Stimulated activated CD8-positive, alpha-beta memory T cell treated with anti-CD3 and anti-CD28 coated beads, Interleukin-7, amount 100 ng/mL, for 24 hours (primary cell): Measurements from ENCODE around the gene PLXNB3.
"Not testable (repeated sequence)": the region's sequence is repeated elsewhere in the genome, so short reads cannot be mapped to it uniquely, and the experiment has no call there.

Experiments
- DNase-seq: peaks from one replicate; pipeline ENCODE4 v3.0.0-alpha.2; 2020; ENCODE audit warnings: low read depth

PLXNB3 gene

DNA sequence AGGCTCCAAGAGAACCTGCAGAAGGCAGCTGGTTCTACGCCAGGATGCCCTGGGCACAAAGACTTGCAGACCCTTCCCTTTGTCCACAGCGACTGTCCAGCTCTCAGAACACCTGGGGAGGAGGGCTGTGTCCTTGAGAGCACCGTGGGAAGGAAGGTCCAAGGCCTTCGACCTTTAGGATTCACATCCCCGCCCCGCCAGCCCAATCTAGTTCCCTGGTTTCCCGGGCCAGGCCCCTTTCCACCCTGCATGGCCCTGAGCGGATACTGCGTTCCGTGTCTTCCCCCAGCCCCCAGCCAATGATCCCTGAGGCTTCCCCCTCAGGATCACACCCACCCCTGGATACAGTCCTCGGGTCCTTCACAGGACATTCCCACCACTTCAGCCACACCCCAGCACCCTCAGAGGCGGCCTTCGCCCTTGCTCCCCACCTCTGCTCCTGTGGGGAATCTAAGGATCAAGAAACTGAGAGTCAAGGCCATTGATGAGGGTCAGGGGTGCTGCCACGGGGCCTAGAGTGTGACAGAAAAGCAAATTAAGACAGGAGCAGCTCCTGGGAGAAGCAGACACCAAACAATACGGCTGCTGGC, 30.3 kb upstream of the PLXNB3 start:
- DNase-seq, result no peak

DNA sequence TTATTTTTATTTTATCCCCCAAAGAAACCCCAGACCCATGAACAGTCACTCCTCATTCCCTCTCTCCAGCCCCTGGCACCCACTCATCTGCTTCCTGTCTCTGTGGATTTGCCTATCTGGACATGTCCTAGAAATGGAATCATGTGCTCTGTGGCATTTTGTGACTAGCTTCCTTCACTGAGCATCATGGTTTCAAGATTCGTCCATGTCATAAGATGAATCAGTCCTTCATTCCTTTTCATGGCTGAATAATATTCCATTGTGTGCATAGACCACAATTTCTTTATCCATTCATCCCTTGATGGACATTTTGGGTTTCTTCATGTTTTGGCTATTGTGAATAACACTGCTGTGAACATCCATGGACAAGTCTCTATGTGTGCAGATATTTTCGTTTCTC, 29.2 kb upstream of the PLXNB3 start:
- no peak for DNase-seq

DNA sequence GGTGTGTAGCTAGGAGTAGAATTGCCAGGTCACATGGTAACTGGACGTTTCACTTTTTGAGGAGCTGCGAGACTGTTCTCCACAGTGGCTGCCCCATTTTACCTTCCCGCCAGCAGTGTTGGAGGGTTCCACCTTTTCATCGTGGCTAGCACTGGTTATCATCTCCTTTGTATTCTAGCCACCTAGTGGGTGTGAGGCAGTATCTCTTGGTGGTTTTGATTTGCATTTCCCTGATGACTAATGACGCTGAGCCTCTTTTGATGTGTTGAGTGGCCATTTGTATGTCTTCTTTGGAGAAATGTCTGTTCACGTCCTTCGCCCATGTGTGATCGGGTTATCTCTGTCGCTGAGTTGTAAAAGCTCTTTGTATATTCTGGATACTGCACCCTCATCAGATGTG, 28.8 kb upstream of the PLXNB3 start:
- no peak for DNase-seq

DNA sequence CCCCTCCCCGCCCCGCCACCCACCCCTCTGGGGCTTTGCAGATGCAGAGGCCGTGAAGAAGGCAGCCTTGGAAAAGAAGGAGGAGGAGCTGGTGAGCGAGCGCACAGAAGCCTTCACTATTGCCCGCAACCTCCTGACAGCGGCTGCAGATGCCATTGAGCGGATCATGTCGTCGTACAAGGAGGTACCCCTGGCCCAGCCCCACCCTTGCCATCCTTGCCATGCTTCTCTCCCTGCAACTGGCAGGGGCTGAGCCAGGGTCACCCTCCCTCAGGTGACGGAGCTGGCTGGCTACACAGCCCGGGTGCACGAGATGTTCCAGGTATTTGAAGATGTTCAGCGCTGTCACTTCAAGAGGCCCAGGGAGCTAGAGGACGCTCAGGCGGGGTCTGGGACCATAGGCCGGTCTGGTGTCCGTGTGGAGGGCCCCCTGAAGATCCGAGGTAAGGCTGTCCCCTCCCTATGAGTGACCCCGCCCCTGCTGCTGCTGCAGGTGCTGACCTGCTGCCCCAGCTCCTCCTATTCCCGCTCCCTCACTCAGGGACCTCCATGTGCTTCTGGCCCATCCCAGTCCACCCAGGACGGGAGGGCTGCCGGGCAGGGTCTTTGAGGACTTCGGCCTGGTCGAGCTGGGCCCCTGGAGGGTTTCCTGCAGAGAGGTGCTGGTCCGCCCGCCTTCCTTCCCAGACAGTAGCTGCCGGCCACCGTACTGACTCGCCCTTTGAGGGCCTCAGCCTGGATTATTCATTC, 27.8 kb upstream of the PLXNB3 start:
- DNase-seq, result no peak

DNA sequence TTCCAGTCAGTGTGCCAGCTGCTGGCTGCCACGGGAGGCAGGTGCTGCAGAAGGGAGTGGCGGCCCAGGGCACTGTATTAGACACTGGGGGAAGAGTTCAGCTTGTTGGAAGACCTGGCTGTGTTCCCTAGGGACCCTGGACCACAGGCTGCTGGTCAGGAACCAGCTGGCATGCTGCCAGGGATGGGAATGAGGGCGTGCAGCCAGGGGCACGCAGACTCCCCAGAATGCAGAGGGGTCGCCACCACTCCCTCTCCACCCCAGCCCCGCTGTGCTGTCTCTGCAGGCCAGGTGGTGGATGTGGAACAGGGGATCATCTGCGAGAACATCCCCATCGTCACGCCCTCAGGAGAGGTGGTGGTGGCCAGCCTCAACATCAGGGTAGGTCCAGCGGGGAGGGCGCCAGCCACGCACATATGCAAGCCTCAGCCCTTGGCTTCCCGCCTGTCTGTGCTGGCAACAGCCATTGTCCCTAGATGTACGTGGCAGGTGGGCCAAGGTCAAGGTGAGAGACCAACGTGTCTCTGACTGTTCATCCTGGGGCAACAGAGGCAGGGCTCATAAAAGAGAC, 27.1 kb upstream of the PLXNB3 start:
- DNase-seq, result no peak

DNA sequence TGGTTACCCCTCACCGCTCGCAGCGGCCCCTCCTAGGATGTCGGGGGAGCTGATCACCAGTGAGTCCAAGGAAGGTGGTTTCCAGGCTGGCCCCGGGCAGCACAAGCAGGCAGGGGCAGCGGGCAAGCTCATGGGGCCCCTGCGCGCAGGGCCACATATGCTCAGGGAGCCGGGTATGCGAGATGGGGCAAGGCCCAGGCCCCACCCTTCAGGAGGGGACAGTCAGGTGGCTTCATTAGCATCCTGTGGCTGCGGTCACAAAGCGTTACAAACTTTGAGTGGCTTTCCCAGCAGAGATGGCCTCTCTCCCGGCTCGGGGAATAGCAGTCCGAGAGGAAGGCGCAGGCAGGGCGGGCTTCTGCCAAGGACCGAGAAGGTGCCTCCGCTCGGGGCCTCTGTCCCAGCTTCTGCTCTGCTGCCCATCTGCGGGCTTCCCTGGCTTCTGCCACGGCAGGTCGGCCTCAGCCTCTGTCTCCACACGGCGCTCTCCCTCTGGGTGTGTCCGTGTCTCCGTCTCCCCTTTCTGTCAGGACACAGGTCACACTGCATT, 25.9 kb upstream of the PLXNB3 start:
- no peak for DNase-seq

DNA sequence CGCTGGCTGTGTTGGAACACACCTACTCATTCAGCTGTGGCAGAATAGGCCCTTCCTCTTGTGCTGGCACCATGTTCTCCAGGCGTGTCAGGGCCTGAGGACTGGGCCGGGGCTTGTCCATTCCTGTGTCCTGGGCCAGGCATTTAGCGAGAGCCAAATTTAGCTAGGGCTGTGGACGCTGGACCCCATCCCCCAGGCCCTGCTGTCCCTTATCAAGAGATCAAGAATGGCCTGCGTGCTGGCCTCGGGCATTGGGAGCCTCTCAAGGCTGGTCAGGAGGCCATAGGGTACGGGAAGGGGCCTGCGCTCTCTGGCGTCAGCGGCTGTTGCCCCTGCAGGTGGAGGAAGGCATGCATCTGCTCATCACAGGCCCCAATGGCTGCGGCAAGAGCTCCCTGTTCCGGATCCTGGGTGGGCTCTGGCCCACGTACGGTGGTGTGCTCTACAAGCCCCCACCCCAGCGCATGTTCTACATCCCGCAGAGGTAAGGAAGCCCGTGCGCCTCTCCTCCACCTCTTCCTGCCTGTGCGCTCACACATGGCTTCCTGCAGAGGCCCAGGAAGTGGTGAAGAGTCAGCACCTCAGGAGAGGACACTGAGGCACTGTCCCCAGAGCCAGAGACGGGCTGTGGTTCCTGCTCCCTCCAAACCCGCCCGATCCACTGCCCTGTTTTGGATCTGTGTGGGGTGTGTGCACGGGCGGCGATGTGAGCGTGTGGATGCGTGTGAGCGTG, 24.1 kb upstream of the PLXNB3 start:
- DNase-seq, result no peak

DNA sequence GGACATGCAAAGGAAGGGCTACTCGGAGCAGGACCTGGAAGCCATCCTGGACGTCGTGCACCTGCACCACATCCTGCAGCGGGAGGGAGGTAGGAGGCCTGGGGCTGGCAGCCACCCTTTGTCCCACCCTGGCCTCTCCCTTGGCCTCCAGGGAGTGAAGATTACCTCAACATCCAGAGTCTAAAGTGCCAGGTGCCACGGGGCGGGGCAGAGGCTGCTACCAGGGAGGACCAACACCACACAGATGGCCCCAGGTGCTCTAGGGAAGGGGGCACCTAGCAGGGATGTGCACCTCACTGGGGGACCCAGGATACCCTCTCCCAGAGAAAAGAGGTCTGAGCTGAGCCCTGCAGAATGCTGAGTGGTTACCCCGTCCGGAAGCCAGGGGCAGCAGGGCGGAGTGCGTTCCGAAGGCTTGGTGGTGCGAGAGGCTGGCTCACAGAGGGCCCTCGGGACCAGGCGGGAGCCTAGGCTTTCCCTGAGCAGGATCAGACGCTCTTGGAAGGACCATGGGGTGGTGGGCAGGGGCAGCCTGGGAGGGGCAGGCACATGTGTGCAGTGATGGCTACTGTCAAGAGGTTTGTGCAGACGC, 23.3 kb upstream of the PLXNB3 start:
- DNase-seq, result no peak

DNA sequence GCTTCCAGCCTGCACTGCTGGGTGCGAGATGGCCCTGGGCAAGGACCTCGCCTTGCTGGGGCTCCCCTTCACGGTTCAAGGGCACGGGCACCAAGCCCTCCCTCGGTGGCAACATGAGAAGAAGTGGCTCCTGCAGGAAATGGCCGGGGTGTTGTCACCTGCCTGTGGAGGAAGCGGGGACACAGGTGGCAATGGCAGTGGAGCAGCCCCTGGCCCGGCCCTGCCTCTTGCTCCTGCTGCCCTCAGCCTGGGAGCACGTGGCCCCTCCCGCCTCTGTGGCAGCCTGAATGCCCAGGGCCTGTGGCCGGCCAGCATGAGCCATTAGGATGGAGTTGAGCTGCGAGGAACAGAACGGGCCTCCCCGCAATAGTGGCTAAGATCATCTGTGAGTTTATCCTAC, 22.6 kb upstream of the PLXNB3 start:
- DNase-seq, result no peak

DNA sequence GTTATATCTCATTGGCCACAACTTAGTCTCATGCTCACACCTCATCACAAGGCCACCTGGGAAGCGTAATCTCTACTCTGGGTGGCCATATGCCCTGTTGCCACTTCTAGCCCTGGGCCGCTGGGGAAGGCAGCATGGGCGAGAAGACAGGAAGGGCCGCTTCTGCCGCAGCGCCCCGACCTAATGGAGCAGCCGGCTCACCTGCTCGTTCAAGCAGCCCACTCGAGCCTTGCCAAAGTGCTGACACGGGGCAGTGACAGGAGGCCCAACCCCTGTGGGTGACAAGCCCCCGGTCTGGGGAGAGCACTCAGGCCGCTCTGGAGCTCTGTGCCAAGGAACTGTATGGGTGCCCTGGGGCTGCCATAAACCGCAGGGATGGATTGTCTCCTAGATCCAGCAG, 21.9 kb upstream of the PLXNB3 start:
- not testable (repeated sequence) for DNase-seq

DNA sequence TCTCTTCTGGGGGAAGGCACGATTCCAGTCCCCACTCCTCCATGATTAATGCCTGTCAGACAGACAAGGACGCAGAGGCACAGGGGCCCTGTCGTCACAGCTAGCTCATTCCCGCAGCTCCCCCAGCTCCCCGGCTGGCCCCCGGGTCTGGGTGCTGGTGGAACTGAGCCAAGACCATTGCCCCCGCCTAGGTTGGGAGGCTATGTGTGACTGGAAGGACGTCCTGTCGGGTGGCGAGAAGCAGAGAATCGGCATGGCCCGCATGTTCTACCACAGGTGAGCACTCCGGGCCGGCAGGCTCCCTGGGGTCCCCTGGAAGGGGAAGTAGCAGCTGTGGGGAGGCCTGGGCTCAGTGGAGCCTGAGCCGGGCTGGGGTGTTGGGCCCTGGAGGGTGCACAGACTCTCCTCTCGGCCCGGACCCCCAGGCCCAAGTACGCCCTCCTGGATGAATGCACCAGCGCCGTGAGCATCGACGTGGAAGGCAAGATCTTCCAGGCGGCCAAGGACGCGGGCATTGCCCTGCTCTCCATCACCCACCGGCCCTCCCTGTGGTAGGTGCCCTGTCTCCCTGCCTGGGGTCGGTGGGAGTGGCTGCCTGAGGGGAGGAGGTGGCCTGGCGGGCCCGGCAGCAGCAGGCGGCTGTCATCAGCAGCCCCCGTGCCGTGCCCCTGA, 21.1 kb upstream of the PLXNB3 start:
- not testable (repeated sequence) for DNase-seq

DNA sequence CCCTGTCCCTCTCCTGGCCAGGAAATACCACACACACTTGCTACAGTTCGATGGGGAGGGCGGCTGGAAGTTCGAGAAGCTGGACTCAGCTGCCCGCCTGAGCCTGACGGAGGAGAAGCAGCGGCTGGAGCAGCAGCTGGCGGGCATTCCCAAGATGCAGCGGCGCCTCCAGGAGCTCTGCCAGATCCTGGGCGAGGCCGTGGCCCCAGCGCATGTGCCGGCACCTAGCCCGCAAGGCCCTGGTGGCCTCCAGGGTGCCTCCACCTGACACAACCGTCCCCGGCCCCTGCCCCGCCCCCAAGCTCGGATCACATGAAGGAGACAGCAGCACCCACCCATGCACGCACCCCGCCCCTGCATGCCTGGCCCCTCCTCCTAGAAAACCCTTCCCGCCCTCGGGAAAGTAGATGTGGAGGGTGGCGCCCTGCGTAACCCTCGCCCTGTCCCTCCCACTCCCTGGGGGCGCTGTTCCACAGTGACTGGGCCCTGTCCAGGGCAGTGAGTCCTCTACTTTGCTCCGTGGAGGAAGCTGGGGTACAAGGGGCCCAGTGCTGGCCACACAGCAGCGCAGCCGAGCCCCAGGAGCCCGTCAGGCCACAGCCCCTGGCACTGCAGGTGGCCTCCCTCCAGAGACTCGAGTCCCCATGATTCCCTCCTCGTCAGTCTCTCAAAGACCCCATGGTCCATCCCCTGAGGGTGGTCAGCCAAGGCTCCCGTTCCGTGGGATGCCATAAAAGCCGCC, 20.4 kb upstream of the PLXNB3 start:
- not testable (repeated sequence) for DNase-seq

DNA sequence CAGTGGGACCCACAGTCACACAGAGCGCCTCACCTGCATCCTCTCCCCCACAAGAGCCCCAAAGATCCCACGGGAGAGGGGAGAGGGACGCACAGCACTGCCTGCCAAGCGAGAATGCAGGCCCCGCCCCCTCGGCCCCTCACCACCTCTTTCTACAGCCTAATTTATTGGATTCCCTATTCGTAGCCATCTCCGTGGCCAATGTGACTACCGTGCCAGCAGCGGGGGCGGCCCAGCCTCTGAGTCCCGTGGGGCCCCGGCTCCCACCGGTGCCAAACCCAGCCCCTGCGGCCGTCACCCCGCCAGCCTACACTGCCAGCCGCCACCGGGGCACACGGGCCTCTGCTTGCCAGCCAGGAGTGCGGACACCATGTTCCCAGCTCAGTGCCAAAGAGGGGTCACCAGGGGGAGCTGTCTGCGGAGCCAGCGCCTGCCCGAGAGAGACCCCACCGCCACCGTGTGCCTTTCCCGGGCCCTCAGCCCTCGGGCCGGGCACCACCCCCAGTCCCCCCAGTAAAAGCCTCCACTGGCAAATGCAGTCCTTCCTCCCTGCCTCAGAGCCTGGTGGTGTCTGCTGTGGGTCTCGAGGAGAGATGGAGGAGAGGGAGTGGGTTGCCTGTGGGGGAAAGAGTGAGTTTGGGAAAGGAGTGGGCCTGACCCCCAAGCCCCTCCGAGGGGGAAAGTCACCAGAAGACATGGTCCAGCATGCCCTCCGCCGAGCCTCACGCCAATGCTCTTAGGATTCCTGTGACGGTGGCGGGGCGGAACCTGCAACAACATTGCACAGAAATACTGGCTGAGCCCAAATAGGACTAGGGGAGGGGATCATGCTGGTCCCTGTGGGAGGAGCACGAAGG, 19.6 kb upstream of the PLXNB3 start:
- DNase-seq, result no peak

DNA sequence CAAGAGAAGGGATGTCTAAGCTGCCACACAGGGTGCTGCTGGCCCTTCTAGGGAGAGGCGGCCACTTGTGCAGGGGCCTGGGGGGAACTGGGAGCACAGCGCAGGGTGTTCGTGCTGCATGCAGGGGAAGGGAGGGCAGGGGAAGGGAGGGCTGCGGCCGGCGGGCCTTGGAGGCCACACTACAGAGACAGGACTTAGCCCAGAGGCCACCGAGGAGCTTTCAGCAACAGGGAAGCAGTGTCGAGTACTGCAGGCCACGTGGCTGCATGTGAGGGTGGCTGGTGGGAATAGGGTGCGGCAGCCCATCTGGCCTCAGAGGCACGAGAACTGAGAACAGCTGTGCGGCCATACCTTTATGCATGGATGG, 19.0 kb upstream of the PLXNB3 start:
- not testable (repeated sequence) for DNase-seq

DNA sequence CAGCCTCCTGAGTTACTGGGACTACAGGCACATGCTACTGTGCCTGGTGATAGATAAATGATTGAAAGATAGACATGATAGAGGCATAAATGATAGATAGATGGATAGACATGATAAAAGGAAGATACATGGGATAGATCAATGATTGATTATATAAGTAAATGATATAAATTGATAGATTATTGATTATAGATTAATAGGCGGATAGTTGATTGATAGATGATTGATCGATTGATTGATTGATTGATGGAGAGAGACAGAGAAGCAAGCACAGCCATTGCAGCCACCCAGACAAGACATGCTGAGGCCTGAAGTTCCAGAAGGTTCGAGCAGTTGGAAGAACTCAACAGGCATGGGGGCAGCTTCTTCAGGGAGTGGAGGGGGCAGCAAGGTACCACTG, 17.7 kb upstream of the PLXNB3 start:
- no peak for DNase-seq

DNA sequence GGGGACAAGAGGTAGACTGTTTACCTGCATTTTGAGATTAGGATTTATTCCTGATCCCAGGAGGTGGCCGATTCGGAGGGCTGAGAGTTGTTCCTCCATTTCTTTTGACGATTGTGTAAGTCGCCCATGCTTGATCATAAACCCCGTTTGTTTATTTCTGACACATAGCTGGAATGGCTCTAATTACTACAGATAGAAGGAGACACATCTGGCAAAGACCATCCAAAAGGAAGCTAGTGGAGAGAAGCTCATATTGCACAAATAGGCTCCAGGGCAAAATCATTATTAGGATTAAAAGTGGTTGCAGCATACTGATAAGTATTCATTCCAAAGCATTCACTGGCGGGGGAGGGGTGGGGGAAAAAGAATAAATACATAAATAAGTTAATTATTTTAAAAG, 17.1 kb upstream of the PLXNB3 start:
- not testable (repeated sequence) for DNase-seq

DNA sequence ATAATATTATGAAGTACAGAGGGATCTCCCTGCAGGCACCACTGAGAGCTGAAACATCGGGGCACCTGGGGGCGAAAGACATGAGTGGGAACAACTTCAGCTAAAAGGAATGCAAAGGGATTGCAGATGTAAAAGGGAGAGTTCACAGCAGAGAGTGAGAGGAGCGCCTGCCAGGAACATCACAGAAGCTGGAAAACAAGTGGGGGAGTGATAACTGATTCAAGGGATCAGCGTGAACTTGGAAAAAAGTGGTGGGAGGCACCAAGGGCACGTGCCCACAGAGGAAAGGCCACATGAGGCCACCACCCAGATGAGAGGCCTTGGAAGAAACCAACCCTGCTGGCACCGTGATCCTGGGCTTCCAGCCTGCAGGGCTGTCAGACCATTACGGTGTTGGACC, 15.0 kb upstream of the PLXNB3 start:
- not testable (repeated sequence) for DNase-seq

DNA sequence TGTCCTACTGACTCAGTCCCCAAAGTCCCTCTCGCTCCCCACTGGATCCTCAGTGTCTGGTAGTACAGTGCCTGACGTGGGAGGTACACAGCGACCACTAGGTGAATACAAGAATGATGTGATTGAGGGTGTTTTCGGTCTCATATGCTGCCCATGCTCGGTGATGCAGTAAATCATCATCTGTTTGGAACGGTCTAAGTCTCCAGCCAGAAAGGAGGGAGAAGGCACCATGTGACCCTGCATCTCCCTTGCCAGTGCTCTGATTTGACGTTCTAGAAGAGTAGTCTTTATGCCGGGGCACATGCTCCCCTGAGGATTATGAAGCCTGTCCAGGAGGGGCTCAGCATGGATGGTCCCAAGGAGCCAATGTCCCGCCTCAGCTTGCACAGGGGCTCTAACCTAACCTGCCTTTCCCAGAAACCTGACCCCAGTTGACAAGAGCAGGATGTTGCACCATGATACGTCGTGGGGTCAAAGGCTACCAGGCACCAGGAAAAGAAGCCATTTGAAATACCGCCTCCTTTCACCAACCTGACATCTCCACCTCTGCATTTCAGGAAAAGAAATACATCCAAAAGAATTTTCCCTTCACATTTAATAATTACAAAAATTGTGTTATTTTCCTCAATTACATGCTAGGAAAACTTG, 13.8 kb upstream of the PLXNB3 start:
- DNase-seq, result no peak

DNA sequence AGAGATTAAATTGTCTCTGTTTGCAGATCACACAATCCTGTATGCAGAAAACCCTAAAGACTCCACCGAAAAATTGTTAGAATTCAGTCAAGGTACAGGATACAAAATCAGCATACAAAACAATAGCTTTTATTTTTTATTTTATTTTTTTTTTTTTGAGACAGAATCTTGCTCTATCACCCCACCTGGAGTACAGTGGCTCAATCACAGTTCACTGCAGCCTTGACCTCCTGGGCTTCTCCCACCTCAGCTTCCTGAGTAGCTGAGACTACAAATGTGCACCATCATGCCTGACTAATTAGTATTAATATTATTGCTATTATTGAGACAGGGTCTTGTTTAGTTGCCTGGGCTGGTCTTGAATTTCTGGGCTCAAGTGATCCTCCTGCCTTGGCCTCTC, 8.9 kb upstream of the PLXNB3 start:
- DNase-seq, result no peak

DNA sequence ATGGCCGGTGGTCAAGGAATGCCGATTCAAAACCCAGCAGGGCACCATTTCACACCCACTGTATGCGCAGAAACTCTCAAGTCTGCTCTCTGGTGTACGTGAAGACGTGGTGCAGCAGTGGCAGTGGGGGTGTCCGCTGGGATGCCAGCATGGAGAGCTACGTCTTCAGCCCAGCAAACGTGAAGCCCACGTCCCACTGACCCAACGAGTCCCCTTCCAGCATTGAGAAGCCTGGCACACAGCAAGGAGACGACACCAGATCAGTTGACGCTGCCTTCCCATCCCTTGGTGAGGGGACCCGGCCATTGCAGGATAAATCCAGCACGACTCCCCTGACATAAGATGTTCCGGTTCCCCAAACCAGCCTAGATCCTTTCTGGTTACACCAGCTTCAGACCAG, 2.2 kb upstream of the PLXNB3 start:
- no peak for DNase-seq
